NCI-H526 (cell line): Measurements from ENCODE around the gene ARHGAP28.

ENCODE experiments used
- DNase-seq, 2 experiments: peaks; one replicate each; lab custom pipeline; 2025; lab: John Stamatoyannopoulos, UW

Gene ARHGAP28

DNA sequence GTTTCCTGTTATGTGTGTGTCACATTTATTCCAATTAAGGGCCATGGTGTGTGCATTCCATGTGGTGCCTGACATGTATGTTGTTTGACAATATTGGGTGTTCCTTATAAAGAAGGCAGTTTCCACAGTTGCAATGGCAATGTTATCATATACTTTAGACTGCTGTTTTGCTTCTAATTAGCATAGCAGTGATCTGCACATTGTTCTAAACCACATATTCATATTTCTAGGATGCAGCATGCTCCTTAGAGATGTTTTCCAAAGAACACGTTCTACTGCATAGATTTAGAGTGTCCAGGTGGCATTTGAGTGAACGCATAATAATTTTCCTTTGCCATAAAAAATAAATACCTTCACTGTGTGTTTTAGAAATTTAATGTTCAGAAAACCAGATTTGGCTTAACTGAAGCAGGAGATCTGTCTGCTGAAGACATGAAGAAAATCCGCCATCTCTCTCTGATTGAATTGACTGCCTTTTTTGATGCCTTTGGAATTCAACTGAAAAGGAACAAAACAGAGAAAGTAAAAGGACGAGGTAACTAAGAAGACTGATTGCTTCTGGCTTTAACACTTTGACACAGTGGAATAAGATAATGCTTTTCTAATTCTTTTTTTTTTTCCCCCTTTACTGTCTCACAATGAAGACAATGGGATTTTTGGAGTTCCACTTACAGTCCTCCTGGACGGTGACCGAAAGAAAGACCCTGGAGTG, 143.7 kb downstream of the ARHGAP28 start:
- peak; percentile 2 to 48 for DNase-seq

DNA sequence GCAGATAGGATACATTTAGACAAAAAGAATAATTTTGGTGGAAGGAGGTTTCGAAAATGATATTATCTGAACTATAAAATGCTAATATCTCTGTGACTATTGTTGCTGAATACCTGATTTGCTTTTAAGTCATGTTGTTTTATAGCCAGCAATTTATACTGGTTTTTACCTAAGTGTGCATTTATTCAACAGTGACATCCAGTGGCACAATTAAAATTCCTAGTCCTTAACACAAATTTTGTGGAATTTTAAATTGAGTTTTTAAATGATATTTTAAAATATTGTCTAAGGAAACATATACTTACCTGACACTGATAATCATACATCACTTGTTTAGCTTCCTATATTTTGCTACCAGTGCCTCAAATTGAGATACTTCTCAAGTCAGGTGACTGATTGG, 144.8 kb downstream of the ARHGAP28 start:
- DNase-seq, result no peak

DNA sequence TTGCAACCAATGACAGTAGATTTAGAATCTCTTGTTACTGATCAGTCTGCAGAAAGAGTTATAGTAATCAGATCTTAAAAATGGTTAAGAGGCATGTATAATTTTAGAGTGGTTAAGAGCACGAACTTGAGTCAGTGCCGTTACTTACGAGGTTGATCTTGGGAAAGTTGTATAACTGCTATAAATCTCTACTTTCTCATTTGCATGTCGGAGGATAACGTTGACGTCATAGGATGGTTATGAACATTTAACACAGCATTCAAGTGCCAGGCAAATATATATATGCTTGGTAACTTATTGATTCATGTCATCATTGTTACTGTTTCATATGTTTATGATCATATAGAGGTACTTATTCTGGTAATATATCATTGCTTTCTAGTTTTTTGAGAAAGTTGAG, 146.2 kb downstream of the ARHGAP28 start:
- DNase-seq, result no peak

DNA sequence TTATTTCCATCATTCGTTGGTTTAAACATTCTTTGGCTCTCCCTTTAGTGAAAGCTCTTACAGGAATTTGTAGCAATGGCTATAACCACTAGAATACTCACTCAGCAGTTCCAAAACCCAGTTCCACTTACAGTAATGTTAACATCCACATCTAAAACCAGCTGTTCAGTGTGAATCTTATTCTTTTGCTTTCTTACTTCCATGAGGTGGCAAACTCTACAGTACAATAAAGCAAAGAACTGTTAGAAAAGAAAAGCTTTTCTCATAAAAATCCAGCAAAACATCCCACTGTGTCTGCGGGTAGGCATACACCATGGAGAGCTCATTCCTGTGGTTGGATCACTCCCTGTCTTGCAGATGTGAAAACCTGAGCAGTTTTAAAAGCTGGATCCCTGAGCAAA, 147.1 kb downstream of the ARHGAP28 start:
- no peak for DNase-seq

DNA sequence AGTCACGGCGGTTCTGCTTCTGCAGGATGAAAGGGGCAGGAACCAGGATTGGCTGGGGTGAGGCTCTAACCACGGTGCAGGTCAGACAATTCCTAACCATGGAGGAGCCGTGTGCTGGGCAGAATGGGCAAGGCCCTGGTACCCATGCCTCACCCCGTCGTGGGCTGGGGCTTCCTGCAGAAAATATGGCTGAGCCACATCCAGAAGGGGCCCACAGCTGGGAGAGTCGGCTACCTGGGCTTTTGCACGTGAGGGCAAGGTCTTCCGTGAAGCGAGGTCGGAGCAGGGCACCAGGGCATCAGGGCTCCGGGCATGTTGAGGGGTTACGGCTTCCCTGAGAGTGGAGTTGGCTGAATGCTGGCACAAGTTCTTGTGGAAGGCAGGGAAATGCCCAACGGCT, 147.8 kb downstream of the ARHGAP28 start:
- DNase-seq, result no peak

DNA sequence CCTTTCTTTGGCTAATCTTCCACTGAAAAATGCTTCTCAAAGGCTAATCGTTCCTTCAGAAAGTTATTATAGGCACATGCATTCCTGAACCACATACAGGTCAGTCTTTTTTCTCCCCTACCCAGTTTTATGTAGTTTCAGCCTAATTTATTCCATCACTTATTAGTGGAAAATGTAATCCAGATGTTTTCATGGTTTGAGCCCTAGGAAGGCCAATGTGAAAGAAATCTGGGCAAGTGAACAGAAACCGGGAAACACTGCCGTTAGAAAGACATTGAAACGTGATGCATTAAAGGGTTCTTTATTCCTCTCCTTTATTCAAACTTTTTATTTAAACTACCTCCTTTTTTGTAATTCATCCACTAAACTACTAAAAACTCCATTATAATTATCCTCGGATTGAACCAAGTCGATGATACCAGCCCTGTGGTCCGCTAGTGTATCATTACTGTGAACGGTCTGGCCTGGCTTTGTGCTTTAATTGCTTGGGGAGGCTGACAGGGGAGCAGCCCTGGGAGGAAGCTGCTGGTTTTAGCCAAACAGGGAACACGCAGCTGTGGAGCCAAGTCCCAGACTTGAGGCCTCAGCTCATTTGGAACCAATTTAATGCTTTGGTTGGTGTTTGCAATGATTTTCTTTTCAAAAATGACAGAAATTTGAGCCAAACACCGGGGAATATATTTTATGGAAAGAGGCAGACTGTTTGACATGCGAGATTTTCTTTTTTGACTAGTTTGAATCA, 149.2 kb downstream of the ARHGAP28 start:
- DNase-seq, result no peak

DNA sequence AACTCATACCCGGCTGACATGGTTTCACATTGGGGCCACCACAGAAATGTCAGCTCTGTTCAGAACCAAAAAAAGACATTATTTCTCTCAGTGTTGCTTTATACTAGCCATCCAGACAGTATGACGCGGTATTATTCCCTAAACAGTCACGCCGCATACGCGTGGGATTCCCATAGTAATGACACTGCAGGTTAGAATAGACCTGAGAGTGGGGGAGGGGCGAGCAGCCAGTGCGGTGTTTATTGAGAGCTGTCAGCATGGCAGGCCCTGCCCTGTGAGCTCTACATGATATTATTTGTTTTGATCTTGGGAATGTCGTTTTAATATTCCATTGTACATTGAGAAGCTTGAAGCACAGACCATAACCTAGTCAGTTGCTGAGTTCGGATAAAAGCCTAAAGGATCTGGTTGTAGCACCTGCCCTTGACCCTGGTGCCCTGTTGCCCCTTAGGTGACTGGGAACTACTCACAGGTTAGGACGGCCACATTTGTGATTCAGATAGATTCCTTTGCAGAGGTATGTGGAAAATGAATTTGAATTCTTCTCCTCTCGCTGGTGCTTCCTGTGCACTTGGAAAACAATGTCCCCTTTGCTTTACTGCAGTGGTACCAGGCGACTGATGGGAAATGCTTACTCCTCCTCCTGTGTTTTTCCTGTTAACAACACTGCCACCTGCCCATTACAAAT, 150.1 kb downstream of the ARHGAP28 start:
- peak in 1 of 2 experiments; percentile 3 for DNase-seq

DNA sequence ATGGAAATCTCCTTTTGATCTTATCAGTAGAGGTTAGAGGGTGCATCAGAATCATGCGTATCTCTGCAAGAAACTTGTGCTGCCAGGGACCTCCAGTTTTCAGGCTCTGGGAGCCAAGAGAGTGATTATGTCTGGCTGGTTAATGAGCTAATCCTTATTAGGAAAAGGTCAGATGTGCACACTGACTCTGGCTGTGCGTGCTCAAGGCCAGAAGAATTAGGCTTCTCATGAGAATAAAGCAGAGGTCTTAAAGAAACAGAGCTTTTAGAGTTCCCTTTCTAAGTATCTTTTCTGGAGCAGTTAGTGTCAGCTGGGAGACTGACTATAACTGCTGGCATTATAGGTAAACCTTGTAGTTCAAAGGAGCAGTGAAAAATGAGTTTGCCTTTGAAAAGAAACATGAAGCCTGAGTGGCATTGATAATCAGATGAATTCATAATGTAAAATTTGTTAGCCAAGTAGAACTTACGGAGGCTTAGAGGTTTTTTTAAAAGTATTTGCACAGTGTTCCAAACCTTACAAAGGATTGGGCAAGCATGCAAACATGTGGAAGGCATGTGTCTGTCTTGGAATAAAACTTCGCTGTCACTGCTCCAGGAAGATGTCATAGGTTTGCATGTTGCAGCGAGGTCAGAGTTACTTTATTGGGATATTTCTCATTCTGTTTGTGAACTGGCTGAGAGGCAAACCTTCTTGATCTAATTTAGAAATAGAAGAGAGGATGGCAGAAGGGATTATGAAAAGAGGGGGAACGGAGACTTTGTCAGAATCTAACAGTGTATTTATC, 151.7 kb downstream of the ARHGAP28 start:
- DNase-seq, result no peak

DNA sequence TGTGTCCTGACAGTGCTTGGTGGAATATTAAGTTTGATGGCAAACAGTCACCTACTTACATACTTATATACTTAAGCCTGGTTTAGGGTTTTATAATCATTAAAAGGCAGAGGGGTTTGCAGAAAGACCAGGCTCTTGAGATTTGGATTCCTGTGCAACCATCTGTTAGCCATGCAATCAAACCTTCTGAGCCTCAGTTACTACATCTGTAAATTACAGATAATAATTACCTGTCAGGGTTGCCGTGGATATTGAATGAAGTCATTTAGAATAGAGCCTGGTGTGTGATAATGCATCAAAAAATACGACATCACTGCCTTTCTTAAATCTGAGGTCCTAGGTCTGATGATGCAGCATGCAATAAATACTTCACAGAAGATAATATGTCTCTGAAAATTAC, 152.9 kb downstream of the ARHGAP28 start:
- DNase-seq, result no peak

DNA sequence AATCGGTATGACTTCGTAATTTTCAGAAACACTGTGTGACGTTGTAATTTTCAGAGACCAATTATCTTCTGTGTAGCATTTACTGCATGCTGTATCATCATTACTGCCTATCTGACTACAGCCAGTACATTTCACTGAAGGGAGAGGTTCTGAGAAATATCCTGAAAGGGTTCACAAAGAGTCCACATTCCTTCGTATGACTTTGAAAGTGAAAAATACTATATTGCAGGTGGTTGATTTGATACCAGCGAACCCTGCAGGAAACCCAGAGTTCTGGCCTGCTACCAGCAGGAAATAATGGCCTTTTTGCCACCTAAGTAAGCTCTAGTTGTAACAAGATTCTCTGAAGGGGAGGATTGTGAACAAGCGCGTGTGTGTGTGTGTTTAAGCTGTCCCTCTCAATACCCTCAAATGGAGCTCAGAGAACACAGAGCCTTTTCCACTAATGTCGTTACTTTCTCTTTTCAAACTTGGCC, 155.5 kb downstream of the ARHGAP28 start:
- no peak for DNase-seq

DNA sequence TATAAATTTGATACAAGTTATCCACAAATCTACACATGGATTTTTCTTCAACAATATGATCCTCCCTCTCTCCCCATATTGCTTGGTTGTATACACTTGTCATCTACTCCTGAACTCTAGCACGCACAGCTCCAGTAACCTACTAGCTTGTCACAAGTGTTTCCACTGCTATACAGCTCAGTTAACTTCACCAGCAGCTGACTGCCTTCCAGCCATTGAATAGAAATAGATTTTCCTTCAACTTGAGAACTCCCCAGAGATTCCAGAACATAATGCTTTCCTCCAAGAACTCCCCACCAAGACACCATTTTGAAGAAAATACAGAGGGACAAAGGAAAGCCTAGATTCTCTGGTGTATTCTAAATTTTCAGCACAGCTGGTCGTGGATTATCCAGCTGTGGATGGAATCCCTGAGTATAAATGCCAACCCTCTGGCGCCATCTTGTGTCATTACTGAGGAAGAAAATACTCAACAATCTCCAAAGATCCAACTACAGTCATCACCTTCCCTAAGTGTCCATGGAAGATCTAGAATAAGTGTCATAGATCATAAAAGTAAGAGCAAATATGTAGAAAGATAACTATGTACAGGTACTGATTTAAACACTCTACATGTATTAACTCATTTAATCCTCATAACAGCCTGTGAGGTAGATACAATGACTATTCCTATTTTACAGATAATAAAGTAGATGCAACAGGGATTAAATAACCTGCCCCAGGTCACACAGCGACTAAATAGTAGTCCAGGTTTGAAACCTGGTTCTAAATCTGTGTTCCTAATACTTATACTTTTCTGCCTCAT, 156.7 kb downstream of the ARHGAP28 start:
- peak in 1 of 2 experiments; percentile 62 for DNase-seq

DNA sequence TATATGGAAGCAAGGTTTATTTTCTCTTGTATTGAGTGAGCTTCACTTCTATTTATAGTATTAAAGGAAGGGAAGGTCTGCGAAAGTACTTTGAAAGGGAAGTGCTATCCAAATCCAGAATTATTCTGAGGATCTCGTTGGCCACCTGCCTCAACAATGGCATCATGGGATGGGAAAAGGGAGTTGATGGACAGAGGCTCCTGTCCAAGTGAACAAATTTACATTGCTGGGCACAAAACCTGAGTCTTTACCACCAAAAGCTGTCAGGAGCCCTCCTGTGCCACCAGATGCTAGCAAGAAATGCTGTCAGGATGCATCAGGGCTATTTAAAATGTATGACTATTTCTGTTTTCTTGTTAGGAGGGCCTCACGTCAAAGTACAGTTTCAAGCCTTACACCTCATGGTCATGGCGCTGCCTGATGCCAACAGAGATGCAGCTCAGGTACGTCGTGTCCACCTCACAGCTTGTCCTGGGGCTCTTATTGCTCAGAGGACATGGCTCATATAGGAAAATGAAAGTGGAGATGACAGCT, 157.3 kb downstream of the ARHGAP28 start:
- no peak for DNase-seq

DNA sequence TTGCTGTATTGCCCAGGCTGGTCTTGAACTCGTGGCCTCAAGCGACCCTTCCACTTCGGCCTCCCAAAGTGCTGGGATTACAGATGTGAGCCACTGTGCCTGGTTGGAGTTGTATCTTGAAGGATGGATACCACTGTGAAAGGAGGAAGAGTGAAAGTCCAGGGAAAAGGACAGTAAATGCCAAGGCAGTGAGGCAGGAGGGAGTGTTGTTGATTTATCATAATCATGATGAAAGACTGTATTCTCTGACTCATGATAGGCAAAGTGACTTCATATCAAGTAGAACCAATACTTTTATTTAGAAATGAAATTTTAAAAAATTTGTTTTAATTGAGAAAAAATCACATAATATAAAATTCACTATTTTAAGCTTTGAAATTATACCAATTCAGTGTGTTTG, 162.3 kb downstream of the ARHGAP28 start:
- no peak for DNase-seq

DNA sequence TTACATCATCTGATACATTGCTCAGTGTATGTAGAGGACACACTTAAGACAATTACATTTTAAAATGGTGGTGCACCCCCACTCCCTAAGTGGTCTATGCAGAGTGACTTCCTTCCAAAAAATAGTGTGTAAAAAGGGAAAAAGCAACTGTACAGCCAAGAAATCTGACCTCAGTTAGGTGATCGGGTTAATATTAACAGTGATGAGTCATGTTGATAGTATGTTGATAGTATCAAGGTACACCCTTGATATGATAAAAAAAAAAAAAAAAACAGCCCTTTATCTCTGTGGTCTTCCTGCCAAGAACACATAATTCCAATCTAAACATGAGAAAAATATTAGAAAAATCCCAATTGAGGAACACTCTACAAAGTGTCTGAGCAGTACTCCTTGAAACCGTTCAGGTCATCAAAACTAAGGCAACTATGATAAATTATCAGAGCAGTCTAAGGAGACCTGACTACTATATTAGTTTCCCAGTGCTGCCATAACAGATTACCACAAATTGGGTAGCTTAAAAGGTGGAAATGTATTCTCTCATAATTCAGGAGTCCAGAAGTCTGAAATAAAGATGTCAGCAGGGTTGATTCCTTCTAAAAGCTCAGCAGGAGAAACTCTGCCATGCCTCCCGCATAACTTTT, 171.9 kb downstream of the ARHGAP28 start:
- DNase-seq, result no peak

DNA sequence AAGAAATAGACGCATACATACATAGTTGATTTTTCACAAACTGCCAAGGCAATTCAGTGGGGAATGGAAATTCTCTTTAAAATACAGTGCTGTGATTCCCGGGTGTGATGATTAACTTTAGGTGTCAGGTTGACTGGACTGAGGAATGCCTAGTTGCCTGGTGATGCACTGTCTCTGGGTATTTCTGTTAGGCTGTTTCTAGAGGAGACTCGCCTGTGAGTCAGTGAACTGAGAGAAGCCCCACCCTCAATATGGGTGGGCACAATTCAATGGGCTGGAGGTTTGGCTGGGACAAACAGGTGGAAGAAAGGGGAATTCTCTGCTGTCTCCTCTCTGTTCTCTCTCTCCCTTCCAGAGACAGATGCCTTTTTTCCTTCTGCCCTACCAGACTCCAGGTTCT, 187.6 kb downstream of the ARHGAP28 start:
- DNase-seq, result no peak

DNA sequence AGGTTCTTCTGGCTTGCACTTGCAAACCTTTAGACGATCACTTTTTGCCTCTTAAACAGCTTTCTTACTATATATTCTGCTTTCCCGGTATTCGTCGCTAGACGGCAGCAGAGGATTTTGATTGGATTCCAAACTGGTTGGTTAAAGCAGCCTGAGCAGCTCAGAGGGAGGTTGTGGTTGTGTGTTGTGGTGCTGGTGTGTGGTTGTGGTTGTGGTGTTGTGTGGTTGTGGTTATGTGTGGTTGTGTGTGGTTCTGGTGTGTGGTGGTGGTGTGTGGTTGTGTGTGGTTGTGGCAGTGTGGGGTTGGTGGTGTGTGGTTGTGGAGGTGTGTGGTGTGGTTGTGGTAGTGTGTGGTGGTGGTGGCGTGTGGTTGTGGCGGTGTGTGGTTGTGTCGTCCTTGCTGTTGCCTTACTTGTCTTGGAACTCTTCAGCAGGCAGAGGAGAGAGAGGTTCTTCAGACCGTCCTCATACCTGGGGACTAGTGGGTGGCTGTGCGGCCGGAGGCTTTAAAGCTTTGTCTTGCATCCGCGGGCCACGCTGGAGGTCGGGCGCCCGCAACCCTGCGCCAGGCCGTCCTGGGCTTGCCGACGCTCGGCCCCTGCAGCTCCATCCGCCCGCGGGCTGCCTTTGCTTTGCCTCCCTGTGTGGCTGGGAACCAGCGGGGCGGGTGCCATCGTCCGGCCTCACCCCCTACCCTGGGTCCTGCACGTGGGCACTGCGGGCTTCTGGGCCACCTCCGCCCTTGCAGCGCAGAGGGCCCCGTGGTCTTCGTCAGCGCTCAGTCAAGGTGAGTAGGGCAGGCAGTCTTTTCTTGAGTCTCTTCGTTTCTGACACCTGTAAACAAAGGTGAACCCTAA, 190.8 kb downstream of the ARHGAP28 start:
- DNase-seq, result peak; percentile 26 to 70

DNA sequence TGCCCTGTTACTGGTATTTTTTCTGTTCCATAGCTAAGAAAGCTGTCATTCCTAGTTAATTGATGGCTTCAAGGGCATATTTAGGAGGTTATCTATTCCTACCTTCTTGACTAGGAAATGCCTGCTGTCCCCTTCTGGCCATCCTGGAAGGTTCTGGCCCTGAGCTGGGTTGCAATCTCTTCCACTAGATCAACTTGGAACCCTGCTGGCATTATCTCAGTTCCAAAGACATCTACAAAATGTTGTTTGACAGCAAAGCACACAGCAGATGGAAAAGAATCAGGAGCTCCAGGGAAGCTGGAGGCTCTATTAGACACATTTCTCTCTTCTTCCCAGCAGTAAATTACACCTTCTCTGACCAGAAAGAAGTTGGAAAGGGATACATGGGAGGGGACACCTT, 192.1 kb downstream of the ARHGAP28 start:
- DNase-seq, result no peak

DNA sequence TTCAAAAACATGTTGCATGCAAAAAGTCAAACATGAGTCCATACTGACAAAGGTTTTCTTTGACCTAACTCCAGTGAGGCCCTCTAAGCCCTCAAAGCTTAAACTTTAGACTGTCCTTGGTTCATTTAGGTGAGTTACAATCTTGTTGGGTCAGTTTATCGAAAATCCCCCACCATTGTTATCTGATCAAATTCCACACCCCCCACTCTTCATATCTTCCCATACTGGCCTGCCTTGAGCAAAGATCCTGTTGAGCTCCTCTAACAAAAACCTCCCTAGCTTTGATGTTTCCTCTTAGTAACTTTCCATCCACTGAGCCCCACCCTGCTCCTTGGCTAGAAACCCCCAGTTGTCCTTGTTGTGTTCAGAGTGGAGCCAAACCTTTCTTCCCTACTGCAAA, 193.7 kb downstream of the ARHGAP28 start:
- no peak for DNase-seq

DNA sequence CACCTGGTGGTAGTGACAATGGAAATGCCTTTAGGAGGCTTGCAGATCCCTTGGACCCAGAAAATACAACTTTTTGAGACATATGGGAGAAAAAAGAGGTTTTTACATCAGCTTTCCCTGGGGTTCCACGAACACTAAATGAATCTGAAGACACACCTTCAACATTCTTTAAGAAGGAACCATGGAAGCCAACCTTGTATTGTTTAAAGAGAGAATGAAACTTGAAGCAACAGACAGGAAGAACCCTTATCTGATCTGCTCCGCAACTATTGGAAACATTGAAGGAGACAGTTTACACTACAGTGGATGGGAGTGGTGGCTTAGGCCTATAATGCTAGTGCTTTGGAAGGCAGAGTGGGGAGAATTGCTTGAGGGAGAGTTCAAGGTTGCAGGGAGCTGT, 197.6 kb downstream of the ARHGAP28 start:
- no peak for DNase-seq

DNA sequence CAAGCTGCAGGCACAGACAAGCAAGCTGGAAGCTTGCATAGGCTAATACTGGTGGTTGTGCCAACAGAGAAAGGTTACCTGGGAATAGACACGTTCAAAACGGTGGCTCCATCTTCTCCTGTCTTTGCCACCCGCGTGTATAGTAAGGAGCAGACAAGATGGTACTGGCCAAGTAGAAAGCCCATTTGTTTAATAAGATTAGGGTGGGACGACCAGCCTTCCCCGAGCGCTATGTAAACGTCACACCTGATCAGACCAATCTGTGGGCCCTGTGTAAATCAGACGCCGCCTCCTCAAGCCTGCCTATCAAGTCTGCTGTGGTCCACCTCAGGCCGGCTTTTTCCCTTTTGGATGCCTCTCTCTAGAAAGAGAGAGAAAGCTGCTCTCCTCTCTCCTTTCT, 198.8 kb downstream of the ARHGAP28 start:
- no peak for DNase-seq
